ENCODE measurements around the gene HUNK. TPM values are rescaled to one million over a fixed set of nuclear protein-coding genes. Genes with fewer than 3 reads are reported as not detected.
"Not testable (repeated sequence)": the region's sequence is repeated elsewhere in the genome, so short reads cannot be mapped to it uniquely, and the experiment has no call there.

Gene HUNK
- total and polyA plus RNA-seq, 2 experiments from 2014 or later = 0.30 to 2.5 TPM

- no peak overlapping the region for H2AFZ ChIP-seq
- no peaks in the 10 kb centered on the region for H3K9me3 ChIP-seq (ENCODE audit: low read depth)
- H3K36me3 ChIP-seq (ENCODE audit: low read depth) = no peaks in the 10 kb centered on the region
- H3K4me1 ChIP-seq (ENCODE audit: insufficient read depth) = no peaks in the 10 kb centered on the region
- H3K4me2 ChIP-seq (ENCODE audit: unreplicated experiment) = no peak overlapping the region
- H3K27ac ChIP-seq = no peak overlapping the region
- DNase-seq = no peak
- no peak overlapping the region for H3K4me3 ChIP-seq
- H4K20me1 ChIP-seq (ENCODE audit: insufficient read depth) = no peaks in the 10 kb centered on the region
- in situ Hi-C loops (cut with MboI) = no loop called here
- 53 to 62% methylated on average over 4 of the region's 4 CpGs for WGBS, 2 experiments (ENCODE audit: low coverage in 1 of 2, low lambda C conversion rate in 2 of 2, missing lambda C conversion rate in 2 of 2)
- no peaks in the 10 kb centered on the region for H3K9me2 ChIP-seq (ENCODE audit: insufficient read depth)
- TF ChIP-seq EZH2 (IDR thresholded peaks at IDR 0.05; ENCODE audit: insufficient read depth, poor library complexity, severe bottlenecking) = no peak
- no peak for TF ChIP-seq EZH2phosphoT487 (IDR thresholded peaks at IDR 0.05; ENCODE audit: insufficient read depth, low read depth)
- no peak overlapping the region for H3K9ac ChIP-seq
- no peaks in the 10 kb centered on the region; the same call in 1 of the 2 replicates for H3K27me3 ChIP-seq (replicated peaks; ENCODE audit: insufficient read depth)
- H3K79me2 ChIP-seq (ENCODE audit: insufficient read depth) = no peaks in the 10 kb centered on the region
- H3F3A ChIP-seq (ENCODE audit: insufficient read depth) = no peaks in the 10 kb centered on the region
Measured at GRCh38 chr21:31855180-31855579, 17.6 kb upstream of the HUNK start.

DNA sequence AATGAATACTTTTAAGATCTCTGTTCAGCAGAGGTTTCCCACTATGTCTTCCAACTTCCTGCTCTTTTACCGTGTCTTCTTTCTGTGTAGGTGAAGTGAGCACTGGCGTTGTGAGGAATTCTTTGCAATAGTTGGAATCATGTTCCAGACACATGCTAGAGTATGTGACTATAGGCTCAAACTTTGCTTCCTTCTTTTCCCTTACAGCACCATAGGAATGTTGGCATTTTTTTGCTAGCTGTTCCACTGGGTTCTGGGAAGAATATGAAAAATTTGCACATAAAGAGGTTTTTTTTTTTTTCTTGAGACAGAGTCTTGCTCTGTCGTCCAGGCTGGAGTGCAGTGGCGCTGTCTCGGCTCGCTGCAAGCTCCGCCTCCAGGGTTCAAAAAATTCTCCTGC, 15.7 kb upstream of the HUNK start:
- Histone ChIP-seq H3K9me3 (ENCODE audit: low read depth) (no peaks in the 10 kb centered on the region), H3K4me2 (ENCODE audit: unreplicated experiment) (no peak overlapping the region), H3K27ac (no peak overlapping the region), H3K27me3 (replicated peaks; ENCODE audit: insufficient read depth) (no peaks in the 10 kb centered on the region; the same call in none of the 2 replicates), H3K9me2 (ENCODE audit: insufficient read depth) (no peaks in the 10 kb centered on the region), H3K36me3 (ENCODE audit: low read depth) (no peaks in the 10 kb centered on the region), H3K9ac (no peak overlapping the region), H3F3A (ENCODE audit: insufficient read depth) (no peaks in the 10 kb centered on the region), H3K4me3 (no peak overlapping the region), H4K20me1 (ENCODE audit: insufficient read depth) (no peaks in the 10 kb centered on the region), H2AFZ (no peak overlapping the region), H3K4me1 (ENCODE audit: insufficient read depth) (no peaks in the 10 kb centered on the region), H3K79me2 (ENCODE audit: insufficient read depth) (no peaks in the 10 kb centered on the region)
- in situ Hi-C loops (cut with MboI) = no loop called here
- TF ChIP-seq EZH2 (IDR thresholded peaks at IDR 0.05; ENCODE audit: insufficient read depth, poor library complexity, severe bottlenecking) (no peak), EZH2phosphoT487 (IDR thresholded peaks at IDR 0.05; ENCODE audit: insufficient read depth, low read depth) (no peak)
- no peak for DNase-seq
- WGBS, 2 experiments (ENCODE audit: low coverage in 1 of 2, low lambda C conversion rate in 2 of 2, missing lambda C conversion rate in 2 of 2) = 55 to 56% methylated on average over 7 of the region's 7 CpGs

GRCh38 chr21:31857631-31858030, 15.2 kb upstream of the HUNK start:
- H3K9me2 ChIP-seq (ENCODE audit: insufficient read depth); H3K4me2 ChIP-seq (ENCODE audit: unreplicated experiment); H3K4me1 ChIP-seq (ENCODE audit: insufficient read depth); H3K9me3 ChIP-seq (ENCODE audit: low read depth); in situ Hi-C loops (cut with MboI); H3K79me2 ChIP-seq (ENCODE audit: insufficient read depth); DNase-seq; H3K36me3 ChIP-seq (ENCODE audit: low read depth); H2AFZ ChIP-seq; H3F3A ChIP-seq (ENCODE audit: insufficient read depth); H3K27me3 ChIP-seq (replicated peaks; ENCODE audit: insufficient read depth); H3K9ac ChIP-seq; H3K27ac ChIP-seq; H3K4me3 ChIP-seq; H4K20me1 ChIP-seq (ENCODE audit: insufficient read depth): not testable (repeated sequence)
- 88 to 90% methylated on average over 7 of the region's 7 CpGs for WGBS, 2 experiments (ENCODE audit: low coverage in 1 of 2, low lambda C conversion rate in 2 of 2, missing lambda C conversion rate in 2 of 2)

DNA sequence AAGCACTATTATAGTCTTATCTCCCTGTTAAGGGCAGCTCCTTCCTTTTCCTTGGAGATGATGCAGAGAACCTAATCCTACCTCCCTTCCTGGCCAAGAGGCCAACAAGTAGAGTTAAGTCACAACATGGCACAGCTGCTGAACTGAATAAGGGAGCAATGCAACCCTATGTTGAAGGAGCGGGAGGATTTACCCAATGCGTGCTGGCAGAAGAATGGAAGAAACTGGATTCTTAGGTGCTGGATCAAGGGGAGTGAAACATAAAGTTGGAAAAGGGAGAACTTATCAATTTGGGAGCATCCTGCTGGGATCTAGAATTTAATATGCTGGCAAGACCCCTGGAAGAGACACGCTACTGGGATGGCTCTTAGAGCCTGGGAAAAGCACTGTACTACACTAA, 12.0 kb upstream of the HUNK start:
- Histone ChIP-seq H3K36me3 (ENCODE audit: low read depth) (no peaks in the 10 kb centered on the region), H3K79me2 (ENCODE audit: insufficient read depth) (no peaks in the 10 kb centered on the region), H3K4me3 (no peak overlapping the region), H3F3A (ENCODE audit: insufficient read depth) (no peaks in the 10 kb centered on the region), H4K20me1 (ENCODE audit: insufficient read depth) (no peaks in the 10 kb centered on the region), H3K9ac (no peak overlapping the region), H3K9me3 (ENCODE audit: low read depth) (no peaks in the 10 kb centered on the region), H3K9me2 (ENCODE audit: insufficient read depth) (no peaks in the 10 kb centered on the region), H3K4me2 (ENCODE audit: unreplicated experiment) (no peak overlapping the region), H3K4me1 (ENCODE audit: insufficient read depth) (no peaks in the 10 kb centered on the region), H3K27me3 (replicated peaks; ENCODE audit: insufficient read depth) (no peaks in the 10 kb centered on the region; the same call in none of the 2 replicates), H3K27ac (no peak overlapping the region), H2AFZ (no peak overlapping the region)
- 59 to 72% methylated on average over 3 of the region's 3 CpGs for WGBS, 2 experiments (ENCODE audit: low coverage in 1 of 2, low lambda C conversion rate in 2 of 2, missing lambda C conversion rate in 2 of 2)
- in situ Hi-C loops (cut with MboI) = no loop called here
- no peak for DNase-seq
- no peak for TF ChIP-seq EZH2phosphoT487 (IDR thresholded peaks at IDR 0.05; ENCODE audit: insufficient read depth, low read depth)
- TF ChIP-seq EZH2 (IDR thresholded peaks at IDR 0.05; ENCODE audit: insufficient read depth, poor library complexity, severe bottlenecking) = no peak

DNA sequence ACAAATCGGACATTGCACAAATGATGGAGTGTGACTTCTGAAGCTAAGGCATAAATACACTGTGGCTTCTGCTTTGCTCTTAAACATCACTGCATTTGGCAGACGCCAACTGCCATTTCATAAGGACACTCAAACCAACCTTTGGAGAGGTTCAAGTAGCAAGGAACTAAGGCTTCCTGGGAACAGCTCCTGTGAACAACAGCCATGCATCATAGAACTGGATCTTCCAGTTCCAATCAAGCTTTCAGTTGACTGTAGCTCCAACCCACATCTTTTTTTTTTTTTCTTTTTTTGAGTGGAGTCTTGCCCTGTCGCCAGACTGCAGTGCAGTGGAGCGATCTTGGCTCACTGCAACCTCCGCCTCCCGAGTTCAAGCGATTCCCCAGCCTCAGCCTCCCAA, 10.7 kb upstream of the HUNK start:
- Histone ChIP-seq H3K4me2 (ENCODE audit: unreplicated experiment) (no peak overlapping the region), H3K4me1 (ENCODE audit: insufficient read depth) (no peaks in the 10 kb centered on the region), H4K20me1 (ENCODE audit: insufficient read depth) (no peaks in the 10 kb centered on the region), H3F3A (ENCODE audit: insufficient read depth) (no peaks in the 10 kb centered on the region), H3K79me2 (ENCODE audit: insufficient read depth) (no peaks in the 10 kb centered on the region), H3K9me2 (ENCODE audit: insufficient read depth) (no peaks in the 10 kb centered on the region), H3K36me3 (ENCODE audit: low read depth) (no peaks in the 10 kb centered on the region), H3K27me3 (replicated peaks; ENCODE audit: insufficient read depth) (no peaks in the 10 kb centered on the region; the same call in none of the 2 replicates), H2AFZ (no peak overlapping the region), H3K4me3 (no peak overlapping the region), H3K9ac (no peak overlapping the region), H3K27ac (no peak overlapping the region), H3K9me3 (ENCODE audit: low read depth) (no peaks in the 10 kb centered on the region)
- in situ Hi-C loops (cut with MboI) = no loop called here
- no peak for DNase-seq
- TF ChIP-seq EZH2 (IDR thresholded peaks at IDR 0.05; ENCODE audit: insufficient read depth, poor library complexity, severe bottlenecking) (no peak), EZH2phosphoT487 (IDR thresholded peaks at IDR 0.05; ENCODE audit: insufficient read depth, low read depth) (no peak)
- WGBS, 2 experiments (ENCODE audit: low coverage in 1 of 2, low lambda C conversion rate in 2 of 2, missing lambda C conversion rate in 2 of 2) = 66 to 82% methylated on average over 6 to 7 of the region's 7 CpGs
